ENCODE data around the gene MBLAC1.

The MBLAC1 gene

DNA sequence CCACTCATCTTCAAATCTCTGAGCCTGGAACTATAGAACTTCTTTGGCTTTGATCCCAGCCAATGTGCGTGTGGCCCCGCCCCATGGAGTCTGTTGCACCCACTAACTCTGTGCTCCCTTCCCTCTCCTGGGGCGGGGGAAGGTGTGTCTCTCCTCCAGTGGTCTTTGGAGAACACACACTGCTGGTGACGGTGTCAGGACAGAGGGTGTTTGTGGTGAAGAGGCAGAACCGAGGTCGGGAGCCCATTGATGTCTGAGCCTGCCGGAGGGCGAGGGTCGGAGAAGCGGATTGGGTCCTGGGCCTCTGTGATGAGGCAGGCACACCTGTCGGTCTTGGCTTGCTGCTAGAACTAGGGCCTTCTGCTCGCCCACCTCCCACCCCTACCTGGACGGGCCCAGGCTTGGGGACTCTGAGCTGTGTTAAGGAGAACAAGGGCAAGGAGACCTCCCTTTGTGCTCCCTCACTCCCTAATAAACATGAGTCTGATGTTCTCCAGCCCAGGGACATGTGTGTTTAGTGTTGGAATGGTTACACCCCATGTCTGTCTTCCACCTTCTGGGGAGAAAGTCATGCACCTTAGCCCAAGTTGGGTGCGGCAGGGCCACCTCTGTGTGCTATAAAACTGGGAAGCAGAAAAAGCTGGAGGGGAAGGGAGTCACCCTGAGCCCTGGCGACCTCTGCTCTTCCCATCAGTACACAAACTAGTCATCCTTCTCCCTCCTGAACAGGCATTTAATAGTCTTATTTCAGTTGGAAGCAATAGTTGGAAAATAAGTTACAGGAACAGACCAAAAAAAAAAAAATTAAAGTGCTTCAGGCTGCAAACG is 27.2 kb downstream of the MBLAC1 start:
- peak; percentile 60 for DNase-seq (ENCODE audit: low spot score)

DNA sequence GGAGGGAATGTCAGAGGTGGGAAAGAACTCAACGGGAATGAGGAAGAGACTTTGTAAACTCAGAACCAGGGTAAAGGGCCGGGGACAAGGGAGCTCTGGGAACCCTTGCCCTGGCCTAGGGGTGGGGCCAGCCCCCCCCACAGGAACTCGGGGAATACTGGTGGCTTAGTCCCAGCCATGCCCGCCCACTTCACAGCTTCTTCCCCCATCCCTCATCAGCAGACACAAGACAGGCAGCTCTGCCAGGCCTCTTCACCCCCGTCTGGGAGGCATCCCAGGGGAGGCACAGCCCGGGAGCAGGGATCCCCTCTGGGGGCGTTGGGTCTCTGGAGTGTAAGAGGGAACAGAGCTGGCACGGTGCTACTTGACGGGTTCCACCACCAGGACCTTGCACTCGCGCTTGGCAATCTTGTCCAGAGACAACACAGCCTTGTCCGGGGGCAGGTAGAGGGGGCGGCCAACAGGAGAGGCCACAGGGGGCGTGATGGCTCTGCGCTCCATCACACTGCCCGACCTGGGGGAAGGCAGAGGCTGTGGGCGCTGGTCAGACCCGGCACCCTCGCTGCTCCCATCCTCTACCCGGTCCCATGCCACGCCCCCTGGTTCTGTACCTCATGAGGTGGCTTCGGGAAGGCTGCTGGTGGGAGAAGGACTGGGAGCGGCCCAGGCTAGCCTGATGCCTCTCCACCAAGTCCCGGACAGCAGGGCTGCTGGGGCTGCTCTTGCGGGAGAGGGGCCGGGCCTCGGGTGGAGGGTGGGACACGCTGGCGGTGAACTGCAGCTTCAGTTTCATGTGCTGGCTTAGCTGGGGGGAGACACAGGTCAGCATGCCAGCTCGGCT is 28.1 kb downstream of the MBLAC1 start:
- no peak for DNase-seq (ENCODE audit: low spot score)

DNA sequence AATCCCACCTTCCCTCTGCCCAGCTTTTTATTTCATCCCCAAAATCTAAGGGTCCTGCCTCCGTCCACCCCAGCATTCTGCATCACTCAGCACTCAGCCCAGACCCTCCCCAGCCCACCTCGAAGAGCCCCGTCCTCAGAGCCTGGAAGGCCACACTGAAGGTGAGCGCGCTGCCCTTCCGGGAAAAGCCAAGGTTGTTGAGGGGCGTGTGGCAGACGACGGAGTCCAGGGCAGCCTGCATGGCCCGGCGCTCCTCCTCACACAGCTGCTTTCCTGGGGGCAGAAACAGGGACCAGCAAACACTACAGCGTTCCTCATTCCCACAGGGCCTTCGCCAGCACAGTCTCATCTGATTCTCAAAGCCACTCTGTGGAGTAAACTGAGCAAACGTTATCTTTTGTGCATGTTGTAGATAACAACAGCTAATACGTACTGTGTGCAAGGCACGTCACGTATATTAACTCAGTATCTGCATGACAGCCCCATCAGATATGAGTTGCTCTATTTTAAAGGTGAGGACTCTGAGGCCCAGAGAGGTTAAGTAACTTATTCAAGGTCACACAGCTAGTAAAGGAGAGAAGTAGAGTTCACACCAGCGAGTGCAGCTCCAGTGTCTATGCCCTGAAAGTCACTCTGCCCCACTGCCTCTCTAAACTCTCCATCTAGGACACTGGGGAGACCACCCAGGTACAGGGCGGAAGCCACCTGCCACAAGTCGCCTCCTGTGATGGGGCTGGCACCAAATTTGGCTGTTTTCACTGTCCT is 29.0 kb downstream of the MBLAC1 start:
- DNase-seq (ENCODE audit: low spot score), result no peak

DNA sequence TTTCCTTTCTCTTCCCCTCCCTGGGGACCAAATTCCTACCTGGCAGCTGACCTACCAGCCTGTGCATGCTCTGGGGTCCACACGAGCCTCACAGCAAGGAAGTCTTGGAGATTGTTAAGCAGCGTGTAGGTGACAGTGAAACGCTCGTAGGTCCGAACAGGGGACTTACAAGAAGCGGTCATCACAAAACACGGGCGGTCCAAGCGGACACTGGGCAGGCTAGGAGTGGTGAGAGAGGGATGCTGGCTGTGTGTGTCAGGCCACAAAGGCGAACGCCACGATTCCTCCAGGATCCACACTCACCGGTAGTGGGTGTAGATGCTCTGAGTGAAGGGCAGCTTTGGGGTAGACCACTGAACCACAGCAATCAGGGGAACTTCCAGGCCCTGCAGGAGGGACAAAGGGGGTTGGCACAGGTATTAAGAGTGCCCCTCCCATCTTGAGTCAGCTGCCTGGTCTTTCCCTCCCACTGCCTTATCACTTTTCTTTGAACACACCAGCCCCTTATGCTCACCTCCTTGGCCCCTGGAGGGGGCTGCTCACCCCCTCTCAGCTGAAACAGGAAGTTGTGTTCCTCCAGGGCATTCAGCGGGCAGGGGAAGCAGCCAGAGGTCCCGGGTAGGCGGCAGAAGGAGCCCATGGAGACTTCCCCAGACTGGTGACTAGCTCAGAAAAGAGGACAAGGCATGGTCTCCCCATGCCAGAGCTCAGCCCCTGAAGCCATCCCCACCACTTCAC is 29.7 kb downstream of the MBLAC1 start:
- no peak for DNase-seq (ENCODE audit: low spot score)

DNA sequence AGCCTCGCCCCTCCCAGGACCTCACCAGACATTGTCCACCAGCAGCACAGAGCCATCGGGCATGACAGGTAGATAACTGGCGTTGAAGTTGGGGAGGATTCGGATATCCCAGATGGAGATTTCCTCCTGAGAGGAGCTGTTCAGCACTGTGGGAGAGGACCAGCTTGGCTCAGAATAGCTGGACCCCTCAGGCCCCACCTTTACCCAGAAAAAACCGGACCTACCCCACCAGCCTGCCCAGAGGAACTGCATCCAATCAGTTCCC is 30.2 kb downstream of the MBLAC1 start:
- no peak for DNase-seq (ENCODE audit: low spot score)

GRCh38 chr7:100157334-100158228 is 30.8 kb downstream of the MBLAC1 start:
- peak; percentile 79 for DNase-seq (ENCODE audit: low spot score)

DNA sequence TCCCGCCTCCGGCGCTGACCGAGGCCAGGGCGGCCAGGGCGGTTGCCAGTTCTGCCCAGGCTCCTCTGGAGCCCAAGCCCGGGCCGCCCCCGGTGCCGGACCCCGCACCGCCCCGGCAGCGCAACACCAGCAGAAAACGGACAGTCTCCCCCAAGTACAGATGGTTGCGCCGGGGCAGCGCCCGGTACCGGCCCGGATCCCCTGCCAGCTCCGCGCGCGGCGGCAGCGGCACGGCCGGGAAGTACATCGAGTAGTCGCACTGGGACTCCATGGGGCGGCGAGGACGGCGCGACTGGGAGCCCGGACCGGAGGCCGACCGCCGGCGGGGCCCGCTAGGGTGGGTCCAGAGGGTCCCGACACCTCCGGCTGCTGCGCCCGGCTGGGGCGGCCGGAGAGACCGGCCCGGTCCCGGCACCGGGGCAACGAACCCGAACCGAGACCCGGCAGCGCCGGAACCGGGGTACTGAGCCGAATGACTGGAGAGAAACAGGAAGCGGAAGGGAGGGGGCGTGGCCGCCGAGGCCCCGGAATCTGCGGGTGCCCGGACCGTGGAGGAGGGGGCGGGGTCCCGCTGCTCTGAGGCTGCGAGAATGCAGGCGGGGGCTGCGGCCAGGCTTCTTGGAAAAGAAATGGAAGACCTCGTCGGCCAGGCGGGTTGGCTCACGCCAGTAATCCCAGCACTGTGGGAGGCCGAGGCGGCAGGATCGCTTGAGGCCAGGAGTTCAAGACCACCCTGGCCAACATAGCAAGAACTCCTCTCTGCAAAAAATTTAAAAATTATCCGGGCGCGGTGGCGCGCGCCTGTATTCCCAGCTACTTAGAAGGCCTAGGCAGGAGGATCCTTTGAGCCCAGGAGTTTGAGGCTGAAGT is 31.7 kb downstream of the MBLAC1 start, which contains the start of gene TRAPPC14:
Gene TRAPPC14, minus strand, starts transcription at position 495 of the 870 bp plus-strand sequence. Its CDS starts 224 bp downstream, at position 271.
- peak; percentile 92 for DNase-seq (ENCODE audit: low spot score)

DNA sequence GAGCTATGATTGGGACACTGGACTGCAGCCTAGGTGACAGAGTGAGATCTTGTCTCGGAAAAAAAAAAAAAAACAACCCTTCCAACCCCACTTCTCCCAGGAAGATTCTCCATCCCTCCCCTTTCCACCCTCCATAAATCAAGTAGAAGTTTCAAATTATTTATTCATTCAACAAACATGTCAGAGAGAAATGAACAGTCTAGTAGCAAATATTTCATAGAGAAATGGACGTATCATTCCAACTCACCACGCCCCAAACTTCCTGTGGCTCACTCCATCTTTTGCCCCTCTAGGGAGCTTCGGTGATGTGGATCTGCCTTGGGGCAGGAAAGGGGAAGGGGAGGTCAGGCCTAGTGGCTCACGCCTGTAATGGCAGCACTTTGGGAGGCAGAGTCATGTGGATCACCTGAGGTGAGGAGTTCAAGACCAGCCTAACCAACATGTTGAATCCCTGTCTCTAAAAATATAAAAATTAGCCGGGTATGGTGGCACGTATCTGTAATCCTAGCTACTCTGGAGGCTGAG is 32.4 kb downstream of the MBLAC1 start:
- no peak for DNase-seq (ENCODE audit: low spot score)

- DNase-seq (ENCODE audit: low spot score), result no peak
These were observed 33.3 kb downstream of the MBLAC1 start for GRCh38 chr7:100160067-100160466.

DNA sequence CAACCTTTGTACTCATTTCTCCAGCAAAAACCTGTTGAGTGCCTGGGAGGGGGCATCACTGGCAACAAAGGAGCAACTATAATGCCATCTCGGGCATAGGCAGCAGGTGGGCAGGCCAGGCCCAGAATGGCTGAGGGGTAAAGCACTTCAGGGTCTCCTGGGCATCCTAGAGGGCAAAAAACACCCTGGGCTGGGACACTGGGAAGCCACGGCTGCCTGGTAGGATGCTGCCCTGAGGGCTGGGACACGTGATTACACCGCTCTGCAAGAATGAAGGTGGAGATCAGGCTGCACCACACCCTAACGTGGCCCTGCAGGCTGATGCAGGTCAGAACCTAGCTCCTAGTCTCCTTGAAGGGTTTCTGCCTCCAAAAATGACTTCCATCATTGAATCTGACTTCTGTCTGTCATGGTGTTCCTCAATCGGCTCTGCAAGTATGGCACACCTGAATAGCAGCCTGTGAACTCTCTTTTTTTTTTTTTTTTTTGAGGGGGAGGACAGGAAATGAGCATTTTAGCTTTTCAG is 36.3 kb downstream of the MBLAC1 start:
- DNase-seq (ENCODE audit: low spot score), result peak; percentile 80

DNA sequence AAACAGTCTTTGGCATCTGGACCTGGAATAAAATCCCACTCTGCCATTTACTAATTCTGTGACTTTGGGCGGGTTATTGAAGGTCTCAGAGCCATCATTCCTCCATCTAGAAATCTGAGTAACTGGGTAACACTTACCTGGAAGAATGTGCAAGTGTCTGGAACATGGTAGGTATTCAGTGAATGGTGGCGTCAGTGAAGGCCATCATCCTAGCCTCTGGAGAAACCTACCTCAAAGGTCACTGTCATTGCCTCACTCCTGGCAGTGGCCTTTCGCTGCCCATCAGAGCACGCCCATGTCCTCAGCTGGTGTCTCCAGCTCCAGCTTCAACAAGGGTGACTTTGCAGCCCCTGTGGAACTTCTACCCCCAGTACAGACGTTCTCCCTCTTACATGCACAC is 37.1 kb downstream of the MBLAC1 start:
- DNase-seq (ENCODE audit: low spot score), result no peak

DNA sequence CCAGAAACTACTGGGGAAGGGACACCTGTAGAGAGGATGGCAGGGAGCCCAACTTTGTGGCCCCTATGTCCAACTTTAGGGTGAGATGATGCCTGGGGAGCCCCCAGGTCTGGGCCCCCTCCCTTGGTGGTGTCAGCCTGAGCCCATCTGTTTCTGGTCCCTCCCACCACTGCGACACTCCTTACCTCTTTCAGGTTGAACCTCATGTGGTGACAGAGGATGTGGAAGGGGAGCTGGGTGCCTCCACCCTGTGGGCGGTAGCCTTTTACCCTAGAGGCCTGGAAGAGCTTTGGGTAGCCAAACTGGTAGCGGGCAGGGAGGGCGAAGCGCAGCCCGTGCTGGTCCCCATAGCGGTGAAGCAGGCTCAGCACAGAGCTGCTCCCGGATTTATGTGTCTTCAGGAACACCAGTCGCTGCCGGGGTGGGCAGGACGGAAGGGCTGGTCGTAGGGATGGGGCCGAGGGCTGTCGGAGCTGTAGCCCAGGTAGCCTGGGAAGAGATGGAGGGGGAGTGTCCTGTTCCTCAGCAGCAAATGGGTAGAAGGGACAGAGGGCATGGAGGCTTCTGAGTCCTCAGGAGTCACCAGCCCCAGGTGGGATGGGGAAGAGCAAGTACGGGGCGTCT is 39.7 kb downstream of the MBLAC1 start:
- no peak for DNase-seq (ENCODE audit: low spot score)

DNA sequence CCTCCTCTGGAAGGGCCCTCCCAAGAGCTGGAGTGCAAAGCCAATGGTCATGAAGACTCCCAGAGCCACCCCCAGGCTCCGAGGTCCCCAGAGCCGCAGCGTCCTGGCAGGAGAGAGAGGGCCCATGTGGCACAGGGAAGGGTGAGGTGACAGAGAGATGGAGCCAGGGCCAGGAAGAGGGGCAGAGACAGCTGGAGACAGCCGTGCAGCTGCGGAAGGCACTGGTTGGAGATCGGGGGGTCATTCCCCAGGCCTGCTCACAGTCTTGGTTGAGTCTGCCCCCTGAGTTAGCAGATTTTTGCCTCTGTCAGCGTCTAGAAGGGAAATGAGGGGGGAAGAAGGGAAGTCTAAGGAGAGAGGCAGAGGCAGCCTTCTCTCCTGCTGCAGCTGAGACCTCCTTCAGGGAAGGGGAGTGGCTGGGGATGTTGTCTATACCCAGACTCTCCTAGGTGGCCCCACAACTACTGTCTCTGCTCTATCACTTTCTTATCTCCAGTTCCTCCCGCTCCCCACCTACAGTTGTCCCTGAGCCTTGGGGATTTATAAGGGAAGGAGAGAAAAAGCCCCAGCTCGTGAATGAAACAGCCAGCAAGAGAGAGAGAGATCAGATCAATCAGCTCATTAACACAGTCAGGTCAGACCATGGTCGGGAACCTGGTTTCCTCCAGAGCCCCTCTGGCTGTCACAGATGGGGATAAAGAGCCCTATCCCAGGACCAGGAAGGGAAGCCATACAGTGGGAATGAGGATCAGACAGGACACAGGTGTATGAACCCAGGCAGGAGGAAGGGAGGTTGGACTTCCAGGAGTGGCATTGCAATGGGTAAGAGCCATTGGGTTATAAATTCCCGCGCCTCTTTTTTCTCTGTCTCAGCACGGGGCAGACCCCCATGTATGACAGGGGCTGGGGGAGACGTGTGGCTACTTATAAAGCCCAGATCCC is 40.5 kb downstream of the MBLAC1 start:
- no peak for DNase-seq (ENCODE audit: low spot score)

DNA sequence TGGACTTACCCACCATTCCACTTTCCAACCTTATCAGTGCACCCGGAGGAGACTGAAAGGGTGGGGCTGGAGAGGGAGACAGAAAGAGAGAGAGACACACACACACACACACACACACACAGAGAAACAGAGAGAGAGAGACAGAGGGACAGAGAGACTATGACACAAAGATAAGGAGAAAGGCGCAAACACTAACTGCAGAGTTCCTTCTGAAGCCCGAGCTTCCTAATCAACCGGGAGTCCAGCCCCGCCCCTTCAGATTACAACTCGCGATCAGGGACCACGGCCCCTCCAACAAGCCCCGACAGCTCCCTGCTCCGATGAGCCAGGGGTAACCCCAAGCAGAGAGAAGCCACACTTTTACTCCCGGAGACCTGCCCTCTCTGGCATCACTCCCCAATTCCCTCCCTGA is 41.2 kb downstream of the MBLAC1 start:
- no peak for DNase-seq (ENCODE audit: low spot score)

DNA sequence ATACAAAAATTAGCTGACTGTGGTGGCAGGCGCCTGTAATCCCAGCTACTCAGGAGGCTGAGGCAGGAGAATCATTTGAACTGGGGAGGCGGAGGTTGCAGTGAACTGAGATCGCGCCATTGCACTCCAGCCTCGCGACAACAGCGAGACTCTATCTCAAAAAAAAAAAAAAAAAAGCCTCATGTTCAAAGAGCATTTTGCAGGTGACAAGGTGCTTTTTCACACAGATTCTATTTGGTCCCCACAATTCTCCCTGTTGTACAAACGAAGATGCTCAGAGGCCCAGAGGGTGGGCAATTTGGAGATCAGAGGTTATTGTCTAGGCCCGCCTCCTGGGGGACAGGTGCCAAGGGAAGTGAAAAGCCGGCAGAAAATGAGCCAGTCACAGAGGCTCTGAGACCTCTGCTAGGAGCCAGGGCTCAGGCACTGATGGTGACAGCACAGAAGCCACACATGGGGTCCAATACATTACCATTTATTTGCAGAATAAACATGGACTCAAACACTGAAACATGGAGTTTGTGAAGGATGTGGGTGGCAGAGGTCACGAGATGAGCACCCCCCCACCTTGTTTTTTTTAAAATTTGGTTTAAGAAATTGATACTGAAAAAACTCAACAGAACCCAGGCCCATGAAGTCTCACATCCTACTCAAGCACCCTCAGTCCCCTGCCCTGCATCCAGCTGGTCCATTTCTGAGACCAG is 42.5 kb downstream of the MBLAC1 start:
- DNase-seq (ENCODE audit: low spot score), result no peak

GRCh38 chr7:100170101-100170897 is 43.5 kb downstream of the MBLAC1 start:
- DNase-seq (ENCODE audit: low spot score), result no peak

All from SW480 (cell line).